Bronchus fibroblast of lung (primary cell): ENCODE data around the gene TMEM243. TPM values are rescaled to one million over a fixed set of nuclear protein-coding genes. Genes with fewer than 3 reads are reported as not detected.

Experiments used
- total RNA-seq: library from RNA; depleted of rRNA; stranded (reverse); fragments of >200 nt; gene quantifications from 2 replicates; pipeline ENCODE4 v1.2.3, GENCODE V29; 2015

Gene TMEM243, protein sequence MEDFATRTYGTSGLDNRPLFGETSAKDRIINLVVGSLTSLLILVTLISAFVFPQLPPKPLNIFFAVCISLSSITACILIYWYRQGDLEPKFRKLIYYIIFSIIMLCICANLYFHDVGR
- 28.5 and 33.6 TPM in 2 replicates for total RNA-seq

DNA sequence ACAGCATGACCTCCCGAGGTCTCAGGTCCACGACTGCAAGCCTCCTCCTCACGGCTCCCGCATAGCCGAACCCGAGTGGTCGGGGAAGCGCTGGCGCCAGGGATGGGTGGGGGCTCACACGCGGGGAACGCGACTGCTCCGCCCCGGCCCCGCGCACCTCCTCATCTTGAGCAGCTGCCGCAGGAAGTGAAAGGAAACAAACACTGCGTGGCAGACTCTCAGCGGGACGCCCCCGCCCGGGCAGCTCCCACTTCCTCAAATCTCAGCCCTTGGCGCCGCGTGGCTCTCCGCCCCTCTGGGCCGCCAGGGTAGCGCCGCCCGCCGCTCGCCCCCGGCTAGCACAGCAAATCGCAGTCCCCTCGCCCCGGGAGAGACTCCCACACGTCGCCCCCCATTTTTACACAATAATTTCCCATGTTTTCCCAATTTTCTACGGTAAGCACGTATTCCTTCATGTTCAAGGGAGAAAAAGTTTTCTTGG lies at the start of gene TMEM243:
Gene TMEM243 (minus strand): TSS at position 188 of the 481 bp plus-strand sequence. CDS start 229 bp downstream, outside the sequence.

GRCh38 chr7:87152112-87152896 lies 67.2 kb downstream of the TMEM243 start, which contains the start of gene DMTF1:
TSS of gene DMTF1 (plus strand) at chr7:87152453. CDS start at chr7:87164942, 12,489 bp downstream.

Other genes with a start within 250 kb of the TMEM243 start
- 2.5 and 4.4 TPM in 2 replicates for gene ELAPOR2, start 160.1 kb downstream of the TMEM243 start, total RNA-seq
- 16.3 and 19.0 TPM in 2 replicates for gene DMTF1, start 67.3 kb downstream of the TMEM243 start, total RNA-seq
- gene CROT, start 125.9 kb upstream of the TMEM243 start, total RNA-seq: 4.3 and 5.0 TPM in 2 replicates